IMR-90 (cell line): ENCODE results near the gene STAU1. TPM values are rescaled to one million over a fixed set of nuclear protein-coding genes. Genes with fewer than 3 reads are reported as not detected.

Experiments
- ATAC-seq: fragments of 200-7000 bp; cut with Tn5 transposase; 2 replicates; pipeline ENCODE4 v1.9.1; 2020; ENCODE audit warnings: low read depth, mild to moderate bottlenecking, moderate library complexity
- BruUV-seq: library from RNA; stranded (reverse); fragments of 400-500 nt; replicated peaks from 2 replicates; lab custom pipeline; 2021; lab: Mats Ljungman, UMichigan
- CTCF ChIA-PET: fragments of 300-600 bp; formaldehyde crosslinking; extraction: SDS; loops from one replicate; lab custom pipeline; 2021; ENCODE audit warnings: antibody characterized with exemption; lab: Yijun Ruan, JAX
- POLR2A ChIA-PET: fragments of 300-600 bp; sonication (Branson Sonifier 250); formaldehyde crosslinking; loops from one replicate; lab custom pipeline; 2022; ENCODE audit warnings: antibody characterized with exemption; ENCODE audit not compliant: unreplicated experiment; lab: Charles Lee
- DNase-seq: peaks from one replicate; pipeline ENCODE4 v3.0.0; 2013
- H2AFZ ChIP-seq: replicated peaks from 2 replicates; pipeline ENCODE3; 2013; ENCODE audit warnings: low read length, mild to moderate bottlenecking; ENCODE audit not compliant: poor library complexity
- H2AK5ac ChIP-seq: 2 replicates; pipeline ENCODE4 v1.6.1; 2013; ENCODE audit warnings: low read depth, low read length, inconsistent platforms
- H2AK9ac ChIP-seq: replicated peaks from 2 replicates; pipeline ENCODE3; 2013; ENCODE audit warnings: mild to moderate bottlenecking, low read depth, low read length, moderate library complexity; ENCODE audit not compliant: poor library complexity
- H2BK120ac ChIP-seq: 2 replicates; pipeline ENCODE4 v1.6.1; 2013; ENCODE audit warnings: low read depth, low read length, inconsistent platforms
- H2BK15ac ChIP-seq: 3 replicates; pipeline ENCODE4 v1.6.1; 2013; ENCODE audit warnings: low read depth, low read length, inconsistent platforms
- H2BK20ac ChIP-seq: 2 replicates; pipeline ENCODE4 v1.6.1; 2013; ENCODE audit warnings: low read depth, mild to moderate bottlenecking, inconsistent platforms, low read length, moderate library complexity
- H2BK5ac ChIP-seq: 2 replicates; pipeline ENCODE4 v1.6.1; 2013; ENCODE audit warnings: mild to moderate bottlenecking, low read depth, low read length, inconsistent platforms; ENCODE audit not compliant: poor library complexity, severe bottlenecking
- H3K14ac ChIP-seq: replicated peaks from 2 replicates; pipeline ENCODE4 v1.6.1; 2013; ENCODE audit warnings: low read depth, low read length, inconsistent platforms
- H3K18ac ChIP-seq: 2 replicates; pipeline ENCODE4 v1.6.1; 2013; ENCODE audit warnings: low read depth, low read length, control low read depth
- H3K23ac ChIP-seq: 2 replicates; pipeline ENCODE4 v1.6.1; 2013; ENCODE audit warnings: low read depth, low read length, inconsistent platforms
- H3K27ac ChIP-seq: 2 replicates; pipeline ENCODE4 v1.5.1; 2013; ENCODE audit warnings: mild to moderate bottlenecking, control low read depth, low read length; ENCODE audit not compliant: insufficient read depth
- H3K27me3 ChIP-seq: 2 replicates; pipeline ENCODE4 v1.6.1; 2013; ENCODE audit warnings: low read length; ENCODE audit not compliant: control insufficient read depth, insufficient read depth
- H3K36me3 ChIP-seq: 2 replicates; pipeline ENCODE4 v1.6.1; 2013; ENCODE audit warnings: low read length, mixed read lengths; ENCODE audit not compliant: control insufficient read depth, insufficient read depth
- H3K4ac ChIP-seq: 2 replicates; pipeline ENCODE4 v1.6.1; 2013; ENCODE audit warnings: low read depth, low read length, inconsistent platforms
- H3K4me1 ChIP-seq: 2 replicates; pipeline ENCODE4 v1.6.1; 2013; ENCODE audit warnings: low read length, mixed read lengths; ENCODE audit not compliant: control insufficient read depth, insufficient read depth
- H3K4me2 ChIP-seq: 2 replicates; pipeline ENCODE4 v1.6.1; 2013; ENCODE audit warnings: low read depth, mild to moderate bottlenecking, control low read depth, low read length, moderate library complexity
- H3K4me3 ChIP-seq: 2 replicates; pipeline ENCODE4 v1.5.1; 2013; ENCODE audit warnings: low read depth, mild to moderate bottlenecking, control low read depth, low read length, moderate library complexity; ENCODE audit not compliant: insufficient read depth
- H3K56ac ChIP-seq: 2 replicates; pipeline ENCODE4 v1.6.1; 2013; ENCODE audit warnings: low read length, inconsistent platforms; ENCODE audit not compliant: insufficient read depth; ENCODE audit errors: extremely low read depth
- H3K79me1 ChIP-seq, 2 experiments: 2 replicates each; pipeline ENCODE4 v1.6.1; 2013; ENCODE audit warnings: low read length in 2 of 2, inconsistent platforms in 1 of 2, low read depth in 1 of 2
- H3K9ac ChIP-seq: 2 replicates; pipeline ENCODE4 v1.6.1; 2013; ENCODE audit warnings: low read depth, low read length, control low read depth
- H3K9me1 ChIP-seq: 2 replicates; pipeline ENCODE4 v1.6.1; 2013; ENCODE audit warnings: low read length, inconsistent platforms; ENCODE audit not compliant: insufficient read depth
- H3K9me3 ChIP-seq: 2 replicates; pipeline ENCODE4 v1.6.1; 2013; ENCODE audit warnings: low read length; ENCODE audit not compliant: control insufficient read depth, insufficient read depth
- H4K20me1 ChIP-seq: 2 replicates; pipeline ENCODE4 v1.6.1; 2013; ENCODE audit warnings: low read length, inconsistent platforms; ENCODE audit not compliant: insufficient read depth
- H4K5ac ChIP-seq: 2 replicates; pipeline ENCODE4 v1.6.1; 2013; ENCODE audit warnings: mild to moderate bottlenecking, low read depth, low read length, control low read depth
- H4K8ac ChIP-seq, 2 experiments: 2 replicates each; pipeline ENCODE4 v1.6.1; 2013; ENCODE audit warnings: low read depth in 2 of 2, low read length in 2 of 2, control low read depth in 1 of 2, inconsistent platforms in 1 of 2
- H4K91ac ChIP-seq: 2 replicates; pipeline ENCODE4 v1.6.1; 2013; ENCODE audit warnings: low read depth, low read length, inconsistent platforms; ENCODE audit not compliant: insufficient read depth
- BHLHE40 ChIP-seq: fragments of 150-350 bp; IDR thresholded peaks from 2 replicates; pipeline ENCODE4 v1.6.1; 2016; ENCODE audit warnings: mild to moderate bottlenecking, low read depth, low read length
- CEBPB ChIP-seq: IDR thresholded peaks from 2 replicates; pipeline ENCODE4 v1.6.1; 2012; ENCODE audit warnings: low read depth, low read length, improper control_type of control experiment
- CHD1 ChIP-seq: IDR thresholded peaks from 2 replicates; pipeline ENCODE4 v1.6.1; 2012; ENCODE audit warnings: low read depth, low read length, improper control_type of control experiment
- CTCF ChIP-seq: conservative IDR thresholded peaks from 2 replicates; pipeline ENCODE4 v1.5.1; 2012; ENCODE audit warnings: mild to moderate bottlenecking, low read depth, low read length, improper control_type of control experiment
- ELK1 ChIP-seq: fragments of 150-350 bp; IDR thresholded peaks from 2 replicates; pipeline ENCODE4 v1.6.1; 2016; ENCODE audit warnings: low read depth, mild to moderate bottlenecking, low read length, moderate library complexity, borderline replicate concordance
- FOS ChIP-seq: fragments of 150-350 bp; IDR thresholded peaks from 2 replicates; pipeline ENCODE4 v1.6.1; 2016; ENCODE audit warnings: low read depth, low read length
- MAFK ChIP-seq: IDR thresholded peaks from 2 replicates; pipeline ENCODE4 v1.6.1; 2012; ENCODE audit warnings: low read depth, low read length, improper control_type of control experiment
- NFE2L2 ChIP-seq: fragments of 150-350 bp; IDR thresholded peaks from 2 replicates; pipeline ENCODE4 v1.6.1; 2016; ENCODE audit warnings: low read depth, mild to moderate bottlenecking, low read length
- RAD21 ChIP-seq: IDR thresholded peaks from 2 replicates; pipeline ENCODE4 v1.6.1; 2012; ENCODE audit warnings: low read length, improper control_type of control experiment
- RCOR1 ChIP-seq: IDR thresholded peaks from 2 replicates; pipeline ENCODE4 v1.6.1; 2012; ENCODE audit warnings: mild to moderate bottlenecking, low read length, improper control_type of control experiment; ENCODE audit not compliant: insufficient replicate concordance
- RFX5 ChIP-seq: IDR thresholded peaks from 2 replicates; pipeline ENCODE4 v1.8.0; 2012; ENCODE audit warnings: low read depth, mild to moderate bottlenecking, low read length, moderate library complexity
- SMC3 ChIP-seq: fragments of 150-350 bp; IDR thresholded peaks from 2 replicates; pipeline ENCODE4 v1.6.1; 2016; ENCODE audit warnings: low read depth, mild to moderate bottlenecking, antibody characterized with exemption, low read length, moderate library complexity
- WGBS, 2 experiments: methylation state at CpG; one replicate each; pipeline versions ENCODE4 v1.1.5 to v1.1.7; 2013; ENCODE audit warnings: missing lambda C conversion rate in 2 of 2; ENCODE audit not compliant: insufficient read length in 1 of 2; ENCODE audit errors: extremely low coverage in 2 of 2; 5-methylcytosine and 5-hydroxymethylcytosine counted together
- dilution Hi-C: fragments of 300-500 bp; cut with HindIII; formaldehyde crosslinking; loops from one replicate; pipeline ENCODE4 v1.14.3; 2018; ENCODE audit warnings: low sequenced_read_pairs; ENCODE audit not compliant: unreplicated experiment
- in situ Hi-C: fragments of 300-500 bp; cut with MboI; formaldehyde crosslinking; loops from 3 replicates; pipeline ENCODE4 v1.14.3; 2019; ENCODE audit warnings: low sequenced_read_pairs, inconsistent platforms, mixed read lengths
- intact Hi-C: fragments of 100-400 bp; cut with micrococcal nuclease; formaldehyde crosslinking; loops from 2 replicates; pipeline ENCODE4 v1.10.0; 2022
- polyA plus RNA-seq, 3 experiments: library from polyadenylated mRNA; depleted of rRNA; stranded (reverse); fragments of >200 nt; gene quantifications; 2 replicates each; pipeline ENCODE4 v1.2.3, GENCODE V29; 2012; ENCODE audit warnings: low replicate concordance in 1 of 3
- total RNA-seq: library from RNA; depleted of rRNA; stranded (reverse); fragments of >200 nt; gene quantifications from 2 replicates; pipeline ENCODE4 v1.2.3, GENCODE V29; 2012

The STAU1 gene
- total and polyA plus RNA-seq, 2 of the 4 experiments (the other 2 are of a cell fraction): 35.3 to 50.3 TPM

- H2BK120ac ChIP-seq: no peak overlapping the region
- H2BK20ac ChIP-seq: no peak overlapping the region
- no peak overlapping the region for H2AK5ac ChIP-seq
- peaks cover 32 to 76% of the 10 kb centered on the region in 2 experiments for H3K79me1 ChIP-seq
- POLR2A ChIA-PET: no interaction called here
- DNase-seq (no peak), ATAC-seq (no peak)
- TF ChIP-seq NFE2L2 (no peak), ELK1 (no peak), CEBPB (no peak), RCOR1 (no peak), RFX5 (no peak), RAD21 (no peak), MAFK (no peak), BHLHE40 (no peak), SMC3 (no peak), CHD1 (no peak), FOS (no peak), CTCF (no peak)
- no peak overlapping the region for H3K14ac ChIP-seq
- H4K8ac ChIP-seq: no peak overlapping the region
- H3K4ac ChIP-seq: no peak overlapping the region
- intact Hi-C loops: no loop called here
- H2BK5ac ChIP-seq: no peak overlapping the region
- dilution Hi-C loops: no loop called here
- no peak overlapping the region for H4K5ac ChIP-seq
- no peak overlapping the region for H3K18ac ChIP-seq
- H3K4me2 ChIP-seq: no peak overlapping the region
- in situ Hi-C loops: no loop called here
- WGBS, 2 experiments: no CpG with 5 or more reads among the region's 2 CpGs
- H2BK15ac ChIP-seq: no peak overlapping the region
- no peaks in the 10 kb centered on the region for H3K9me3 ChIP-seq
- peaks cover 44% of the 10 kb centered on the region for H4K20me1 ChIP-seq
- peaks cover 2% of the 10 kb centered on the region for H3K9me1 ChIP-seq
- CTCF ChIA-PET: no interaction called here
- no TSS peak for BruUV-seq
- peaks cover 15% of the 10 kb centered on the region for H3K36me3 ChIP-seq
- H3K56ac ChIP-seq: no peak overlapping the region
- no peak overlapping the region for H3K27ac ChIP-seq
- no peak overlapping the region for H3K23ac ChIP-seq
- H2AK9ac ChIP-seq: no peak overlapping the region
- no peak overlapping the region for H3K9ac ChIP-seq
- H4K91ac ChIP-seq: no peak overlapping the region
- H3K27me3 ChIP-seq: no peaks in the 10 kb centered on the region
- H2AFZ ChIP-seq: no peak overlapping the region
- H3K4me1 ChIP-seq: peaks cover 3% of the 10 kb centered on the region; the same call in 1 of the 2 replicates
- no peak overlapping the region for H3K4me3 ChIP-seq
Observed at GRCh38 chr20:49169547-49169946, 18.6 kb downstream of the STAU1 start.
